HEK293 (cell line): ENCODE measurements around the gene MISP.

Experiments used
- CTCF ChIA-PET: fragments of 350-600 bp; formaldehyde crosslinking; extraction: SDS; loops from one replicate; lab custom pipeline; 2021; ENCODE audit warnings: antibody characterized with exemption; lab: Yijun Ruan, JAX
- POLR2A ChIA-PET: fragments of 300-600 bp; formaldehyde crosslinking; extraction: SDS; loops from one replicate; lab custom pipeline; 2020; ENCODE audit warnings: antibody characterized with exemption, inconsistent platforms; lab: Yijun Ruan, JAX
- H3K27ac ChIP-seq: fragments of 200-500 bp; sonication (Bioruptor generic); 2 replicates; pipeline ENCODE4 v1.5.1; 2014; ENCODE audit warnings: low read depth, low read length, control low read depth, inconsistent platforms; ENCODE audit errors: extremely low read depth
- H3K36me3 ChIP-seq, 2 experiments: fragments of 200-500 bp in 1 of 2; sonication (Bioruptor generic) in 1 of 2; 1 replicate in 1 of 2; 2 replicates in 1 of 2; pipeline ENCODE4 v1.5.1; 2014 to 2017; ENCODE audit warnings: inconsistent platforms in 2 of 2, low read length in 2 of 2; ENCODE audit not compliant: control insufficient read depth in 2 of 2, insufficient read depth in 1 of 2
- H3K4me1 ChIP-seq: fragments of 200-500 bp; sonication (Bioruptor generic); 2 replicates; pipeline ENCODE4 v1.5.1; 2014; ENCODE audit warnings: mild to moderate bottlenecking, low read length, inconsistent platforms; ENCODE audit not compliant: control insufficient read depth, insufficient read depth
- H3K4me3 ChIP-seq: 2 replicates; pipeline ENCODE4 v1.5.1; 2011; ENCODE audit warnings: low read depth, mild to moderate bottlenecking, control low read depth, low read length, moderate library complexity
- H3K9me3 ChIP-seq: fragments of 200-500 bp; sonication (Bioruptor generic); 2 replicates; pipeline ENCODE4 v1.5.1; 2014; ENCODE audit warnings: low read depth, low read length, inconsistent platforms; ENCODE audit not compliant: control insufficient read depth, insufficient read depth
- GFI1B ChIP-seq: fragments of 450-650 bp; formaldehyde crosslinking; IDR thresholded peaks from 2 replicates; pipeline ENCODE4 v1.5.1; 2016; ENCODE audit warnings: missing biosample characterization, missing genetic modification characterization
- GLI2 ChIP-seq: fragments of 450-650 bp; formaldehyde crosslinking; IDR thresholded peaks from 2 replicates; pipeline ENCODE4; 2017; ENCODE audit warnings: missing biosample characterization, missing genetic modification characterization, low read depth, borderline replicate concordance
- KLF10 ChIP-seq: fragments of 450-650 bp; IDR thresholded peaks from 2 replicates; pipeline ENCODE4 v1.5.1; 2018; ENCODE audit warnings: missing biosample characterization, mild to moderate bottlenecking, missing genetic modification characterization
- KLF8 ChIP-seq: fragments of 450-650 bp; formaldehyde crosslinking; IDR thresholded peaks from 2 replicates; pipeline ENCODE4 v1.5.1; 2016; ENCODE audit warnings: missing biosample characterization, missing genetic modification characterization
- SP2 ChIP-seq: fragments of 450-650 bp; formaldehyde crosslinking; IDR thresholded peaks from 2 replicates; pipeline ENCODE4 v1.5.1; 2016; ENCODE audit warnings: missing biosample characterization, missing genetic modification characterization
- YY1 ChIP-seq: fragments of 450-650 bp; formaldehyde crosslinking; IDR thresholded peaks from 2 replicates; pipeline ENCODE4 v1.5.1; 2018; ENCODE audit warnings: missing biosample characterization, missing genetic modification characterization
- ZBTB10 ChIP-seq: fragments of 450-650 bp; formaldehyde crosslinking; IDR thresholded peaks from 2 replicates; pipeline ENCODE4 v1.5.1; 2016; ENCODE audit warnings: missing biosample characterization, missing genetic modification characterization
- ZEB2 ChIP-seq: fragments of 450-650 bp; formaldehyde crosslinking; IDR thresholded peaks from 2 replicates; pipeline ENCODE4 v1.5.1; 2016; ENCODE audit warnings: missing biosample characterization, missing genetic modification characterization
- ZNF114 ChIP-seq: fragments of 450-650 bp; formaldehyde crosslinking; IDR thresholded peaks from 2 replicates; pipeline ENCODE4 v1.5.0; 2017; ENCODE audit warnings: missing biosample characterization, missing genetic modification characterization
- ZNF175 ChIP-seq: fragments of 450-650 bp; formaldehyde crosslinking; IDR thresholded peaks from 2 replicates; pipeline ENCODE4 v1.5.1; 2016; ENCODE audit warnings: missing biosample characterization, missing genetic modification characterization
- ZNF311 ChIP-seq: fragments of 450-650 bp; formaldehyde crosslinking; IDR thresholded peaks from 2 replicates; pipeline ENCODE4 v1.5.1; 2017; ENCODE audit warnings: missing biosample characterization, missing genetic modification characterization, borderline replicate concordance
- ZNF366 ChIP-seq: fragments of 450-650 bp; formaldehyde crosslinking; conservative IDR thresholded peaks from 2 replicates; pipeline ENCODE4 v1.5.1; 2016; ENCODE audit warnings: missing biosample characterization, missing genetic modification characterization
- ZNF416 ChIP-seq: fragments of 450-650 bp; formaldehyde crosslinking; IDR thresholded peaks from 2 replicates; pipeline ENCODE4 v1.5.1; 2016; ENCODE audit warnings: missing biosample characterization, missing genetic modification characterization
- ZNF558 ChIP-seq: fragments of 450-650 bp; formaldehyde crosslinking; IDR thresholded peaks from 2 replicates; pipeline ENCODE4 v1.5.1; 2016; ENCODE audit warnings: missing biosample characterization, missing genetic modification characterization
- ZNF624 ChIP-seq: fragments of 450-650 bp; formaldehyde crosslinking; IDR thresholded peaks from 2 replicates; pipeline ENCODE4 v1.5.1; 2017; ENCODE audit warnings: missing biosample characterization, missing genetic modification characterization
- ZNF654 ChIP-seq: fragments of 450-650 bp; formaldehyde crosslinking; IDR thresholded peaks from 2 replicates; pipeline ENCODE4 v1.5.1; 2016; ENCODE audit warnings: low read depth, missing biosample characterization, missing genetic modification characterization
- ZNF677 ChIP-seq: fragments of 450-650 bp; IDR thresholded peaks from 2 replicates; pipeline ENCODE4 v1.5.0; 2018; ENCODE audit warnings: missing biosample characterization, mild to moderate bottlenecking, missing genetic modification characterization, moderate library complexity
- ZNF792 ChIP-seq: fragments of 450-650 bp; formaldehyde crosslinking; IDR thresholded peaks from 2 replicates; pipeline ENCODE4 v1.5.1; 2016; ENCODE audit warnings: missing biosample characterization, missing genetic modification characterization
- ZNF830 ChIP-seq: fragments of 450-650 bp; IDR thresholded peaks from 2 replicates; pipeline ENCODE4 v1.5.0; 2018; ENCODE audit warnings: missing biosample characterization, missing genetic modification characterization, low read depth, mild to moderate bottlenecking, moderate library complexity
- TF ChIP-seq, protein P1 (sequence below): fragments of 450-650 bp; formaldehyde crosslinking; IDR thresholded peaks from 2 replicates; pipeline ENCODE4 v1.5.1; 2016; ENCODE audit warnings: missing biosample characterization, missing genetic modification characterization
- TF ChIP-seq, protein P2 (sequence below): fragments of 450-650 bp; formaldehyde crosslinking; IDR thresholded peaks from 2 replicates; pipeline ENCODE4 v1.5.1; 2016; ENCODE audit warnings: missing biosample characterization, missing genetic modification characterization
- TF ChIP-seq, protein P3 (sequence below): fragments of 450-650 bp; formaldehyde crosslinking; IDR thresholded peaks from 2 replicates; pipeline ENCODE4 v1.5.1; 2017; ENCODE audit warnings: missing biosample characterization, missing genetic modification characterization

MISP gene

DNA sequence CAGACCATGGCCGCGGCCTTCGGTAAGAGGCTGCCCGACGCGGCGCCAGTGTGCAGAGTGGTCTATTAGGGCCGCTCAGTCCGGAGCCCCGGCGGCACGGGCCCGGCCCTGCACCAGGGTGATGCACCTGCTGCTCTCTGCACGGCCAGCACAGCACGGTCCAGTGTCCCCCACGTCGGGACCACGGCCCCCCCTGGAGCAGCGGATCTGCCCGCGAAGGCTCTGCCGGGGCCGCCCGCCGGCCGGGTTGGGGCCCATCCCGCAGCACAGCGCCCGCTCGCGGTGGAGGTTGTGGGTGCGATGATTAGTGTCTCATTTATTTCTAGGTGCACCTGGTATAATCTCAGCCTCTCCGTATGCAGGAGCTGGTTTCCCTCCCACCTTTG is 54.2 kb downstream of the MISP start:
- H3K9me3 ChIP-seq: no peaks in the 10 kb centered on the region

DNA sequence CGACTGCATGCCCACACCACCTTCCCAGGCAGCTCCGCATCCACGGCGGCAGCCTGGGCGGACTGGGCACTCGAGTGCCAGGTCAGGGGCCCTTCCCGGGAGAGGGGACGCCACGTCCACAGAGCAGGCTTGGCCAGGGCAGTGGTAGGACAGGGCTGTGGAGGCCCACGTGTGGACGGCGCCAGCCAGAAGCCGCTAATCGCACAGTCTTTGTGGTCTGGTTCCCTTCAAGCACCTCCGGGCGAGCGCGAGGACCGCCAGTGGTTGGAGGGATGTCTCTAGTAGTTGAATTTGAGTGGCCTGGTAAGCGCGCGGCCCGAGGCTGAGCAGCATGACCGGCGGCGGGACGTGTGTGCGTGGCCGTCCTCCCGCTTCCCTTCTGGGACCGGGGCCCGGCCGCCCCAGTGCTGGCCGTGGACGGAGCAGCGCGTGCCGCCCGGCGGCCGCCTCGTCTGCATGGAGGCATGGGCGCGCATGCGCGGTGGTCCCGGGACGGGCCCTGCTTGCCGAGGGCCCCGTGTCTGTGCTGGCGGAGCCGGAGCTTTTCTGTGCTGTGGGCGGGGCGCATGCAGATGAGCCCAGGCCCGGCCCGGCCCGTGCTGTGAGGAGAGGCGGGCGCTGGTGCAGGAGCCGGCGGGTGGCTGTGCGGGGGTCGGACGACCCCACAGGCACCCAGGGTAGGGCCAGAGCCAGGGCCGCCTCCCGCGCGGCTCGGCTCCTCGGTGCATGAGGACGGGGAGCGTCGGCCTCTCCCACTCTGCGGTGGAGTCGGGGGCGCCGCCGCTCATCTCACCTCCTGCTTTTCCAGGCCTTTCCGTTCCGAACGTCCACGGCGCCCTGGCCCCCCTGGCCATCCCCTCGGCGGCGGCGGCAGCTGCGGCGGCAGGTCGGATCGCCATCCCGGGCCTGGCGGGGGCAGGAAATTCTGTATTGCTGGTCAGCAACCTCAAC is 55.0 kb downstream of the MISP start:
- H3K27ac ChIP-seq: peak overlapping the region; percentile 8; the same call in 1 of the 2 replicates
- POLR2A ChIA-PET: interaction anchor here (0.6 kb wide), 1 partner anchor 19 kb away, joined by 5 read pairs; no protein-coding TSS in a partner anchor
- CTCF ChIA-PET: interaction anchor here (1.2 kb wide), 1 partner anchor 35 kb away, joined by 6 read pairs; no protein-coding TSS in a partner anchor
- TF ChIP-seq, protein P1, sequence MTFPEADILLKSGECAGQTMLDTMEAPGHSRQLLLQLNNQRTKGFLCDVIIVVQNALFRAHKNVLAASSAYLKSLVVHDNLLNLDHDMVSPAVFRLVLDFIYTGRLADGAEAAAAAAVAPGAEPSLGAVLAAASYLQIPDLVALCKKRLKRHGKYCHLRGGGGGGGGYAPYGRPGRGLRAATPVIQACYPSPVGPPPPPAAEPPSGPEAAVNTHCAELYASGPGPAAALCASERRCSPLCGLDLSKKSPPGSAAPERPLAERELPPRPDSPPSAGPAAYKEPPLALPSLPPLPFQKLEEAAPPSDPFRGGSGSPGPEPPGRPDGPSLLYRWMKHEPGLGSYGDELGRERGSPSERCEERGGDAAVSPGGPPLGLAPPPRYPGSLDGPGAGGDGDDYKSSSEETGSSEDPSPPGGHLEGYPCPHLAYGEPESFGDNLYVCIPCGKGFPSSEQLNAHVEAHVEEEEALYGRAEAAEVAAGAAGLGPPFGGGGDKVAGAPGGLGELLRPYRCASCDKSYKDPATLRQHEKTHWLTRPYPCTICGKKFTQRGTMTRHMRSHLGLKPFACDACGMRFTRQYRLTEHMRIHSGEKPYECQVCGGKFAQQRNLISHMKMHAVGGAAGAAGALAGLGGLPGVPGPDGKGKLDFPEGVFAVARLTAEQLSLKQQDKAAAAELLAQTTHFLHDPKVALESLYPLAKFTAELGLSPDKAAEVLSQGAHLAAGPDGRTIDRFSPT (tag by site-specific recombination): peak; percentile 42; the same call in 1 of the 2 replicates
- TF ChIP-seq, protein P2, sequence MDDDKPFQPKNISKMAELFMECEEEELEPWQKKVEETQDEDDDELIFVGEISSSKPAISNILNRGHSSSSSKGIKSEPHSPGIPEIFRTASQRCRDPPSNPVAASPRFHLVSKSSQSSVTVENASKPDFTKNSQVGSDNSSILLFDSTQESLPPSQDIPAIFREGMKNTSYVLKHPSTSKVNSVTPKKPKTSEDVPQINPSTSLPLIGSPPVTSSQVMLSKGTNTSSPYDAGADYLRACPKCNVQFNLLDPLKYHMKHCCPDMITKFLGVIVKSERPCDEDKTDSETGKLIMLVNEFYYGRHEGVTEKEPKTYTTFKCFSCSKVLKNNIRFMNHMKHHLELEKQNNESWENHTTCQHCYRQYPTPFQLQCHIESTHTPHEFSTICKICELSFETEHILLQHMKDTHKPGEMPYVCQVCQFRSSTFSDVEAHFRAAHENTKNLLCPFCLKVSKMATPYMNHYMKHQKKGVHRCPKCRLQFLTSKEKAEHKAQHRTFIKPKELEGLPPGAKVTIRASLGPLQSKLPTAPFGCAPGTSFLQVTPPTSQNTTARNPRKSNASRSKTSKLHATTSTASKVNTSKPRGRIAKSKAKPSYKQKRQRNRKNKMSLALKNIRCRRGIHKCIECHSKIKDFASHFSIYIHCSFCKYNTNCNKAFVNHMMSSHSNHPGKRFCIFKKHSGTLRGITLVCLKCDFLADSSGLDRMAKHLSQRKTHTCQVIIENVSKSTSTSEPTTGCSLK (tag by site-specific recombination): no peak
- TF ChIP-seq GFI1B (tag by site-specific recombination): no peak
- no peak for TF ChIP-seq KLF10 (tag by site-specific recombination)
- no peak for TF ChIP-seq ZNF792 (tag by site-specific recombination)
- H3K36me3 ChIP-seq: peaks cover 25 to 98% of the 10 kb centered on the region in 2 experiments; a peak in 2 of 3 replicates
- no peak overlapping the region for H3K4me3 ChIP-seq
- H3K4me1 ChIP-seq: peaks cover 19% of the 10 kb centered on the region
- H3K9me3 ChIP-seq: no peaks in the 10 kb centered on the region

More for the DNA sequence above, 54.2 kb downstream of the MISP start:
- Histone ChIP-seq H3K4me1 (peaks cover 23% of the 10 kb centered on the region), H3K36me3 (peaks cover 24 to 98% of the 10 kb centered on the region in 2 experiments; a peak in 2 of 3 replicates), H3K27ac (peak overlapping the region; percentile 8; the same call in 1 of the 2 replicates), H3K4me3 (no peak overlapping the region)
- TF ChIP-seq ZNF830 (tag by site-specific recombination) (no peak), ZNF654 (tag by site-specific recombination) (no peak), ZBTB10 (tag by site-specific recombination) (no peak), ZNF311 (tag by site-specific recombination) (no peak), ZNF624 (no peak), ZNF114 (tag by site-specific recombination) (no peak), ZNF558 (tag by site-specific recombination) (no peak), YY1 (tag by site-specific recombination) (no peak), ZNF416 (tag by site-specific recombination) (no peak), ZNF366 (tag by site-specific recombination) (no peak), ZEB2 (tag by site-specific recombination) (no peak), KLF8 (tag by site-specific recombination) (no peak), ZNF677 (tag by site-specific recombination) (no peak), GLI2 (no peak), SP2 (no peak), ZNF175 (tag by site-specific recombination) (no peak), ZNF792 (tag by site-specific recombination) (no peak)
- TF ChIP-seq, protein P3, sequence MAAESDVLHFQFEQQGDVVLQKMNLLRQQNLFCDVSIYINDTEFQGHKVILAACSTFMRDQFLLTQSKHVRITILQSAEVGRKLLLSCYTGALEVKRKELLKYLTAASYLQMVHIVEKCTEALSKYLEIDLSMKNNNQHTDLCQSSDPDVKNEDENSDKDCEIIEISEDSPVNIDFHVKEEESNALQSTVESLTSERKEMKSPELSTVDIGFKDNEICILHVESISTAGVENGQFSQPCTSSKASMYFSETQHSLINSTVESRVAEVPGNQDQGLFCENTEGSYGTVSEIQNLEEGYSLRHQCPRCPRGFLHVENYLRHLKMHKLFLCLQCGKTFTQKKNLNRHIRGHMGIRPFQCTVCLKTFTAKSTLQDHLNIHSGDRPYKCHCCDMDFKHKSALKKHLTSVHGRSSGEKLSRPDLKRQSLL (tag by site-specific recombination): no peak
- POLR2A ChIA-PET: no interaction called here
- CTCF ChIA-PET: interaction anchor here (1.2 kb wide), 1 partner anchor 34 kb away, joined by 6 read pairs; no protein-coding TSS in a partner anchor
